ENCODE results near the gene CEP170.
"Not testable (repeated sequence)": the region's sequence is repeated elsewhere in the genome, so short reads cannot be mapped to it uniquely, and the experiment has no call there.

The CEP170 gene

DNA sequence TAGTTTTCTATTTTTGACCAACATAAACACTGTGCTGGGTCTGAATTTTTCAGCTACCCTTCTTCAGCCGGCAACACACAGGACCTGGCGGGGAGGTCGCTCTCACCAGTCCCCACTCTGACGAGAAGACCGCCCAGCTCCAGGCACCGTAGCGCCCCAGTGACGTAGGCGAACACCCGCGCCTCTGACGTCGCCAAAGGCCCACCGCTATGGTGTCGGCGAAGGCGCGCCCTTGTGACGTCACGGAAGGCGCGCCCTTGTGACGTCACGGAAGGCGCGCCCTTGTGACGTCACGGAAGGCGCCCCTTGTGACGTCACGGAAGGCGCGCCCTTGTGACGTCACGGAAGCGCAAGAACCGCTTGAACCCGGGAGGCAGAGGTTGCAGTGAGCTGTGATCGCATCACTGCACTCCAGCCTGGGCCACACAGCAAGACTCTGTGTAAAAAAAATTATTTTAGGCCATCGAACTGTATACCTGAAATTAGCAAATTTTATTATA, 153.5 kb downstream of the CEP170 start:
- not testable (repeated sequence) for FAIRE-seq; DNase-seq (ENCODE audit: insufficient read length, low spot score)

DNA sequence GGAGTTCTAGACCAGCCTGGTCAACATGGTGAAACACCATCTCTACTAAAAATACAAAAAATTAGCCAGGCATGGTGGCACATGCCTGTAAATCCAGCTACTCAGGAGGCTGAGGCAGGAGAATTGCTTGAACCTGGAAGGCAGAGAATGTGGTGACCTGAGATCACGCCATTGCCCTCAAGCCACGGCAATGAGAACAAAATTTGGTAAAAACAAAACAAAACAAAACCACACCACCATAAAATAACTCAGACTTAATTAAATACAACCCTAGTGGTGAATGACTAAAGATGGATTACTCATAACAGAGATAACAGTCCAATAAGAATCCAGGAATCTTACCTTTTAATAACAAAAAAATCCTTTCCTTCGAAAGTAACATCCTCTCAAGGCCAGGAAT, 167.7 kb downstream of the CEP170 start:
- FAIRE-seq; DNase-seq (ENCODE audit: insufficient read length, low spot score): not testable (repeated sequence)

Measured in H54 (cell line).